Smooth muscle cell (in vitro differentiated cells): ENCODE data around the gene WDR38. TPM values are rescaled to one million over a fixed set of nuclear protein-coding genes. Genes with fewer than 3 reads are reported as not detected.

Experiments
- DNase-seq: peaks from one replicate; lab custom pipeline; 2025; ENCODE audit not compliant: unreplicated experiment; lab: John Stamatoyannopoulos, UW
- H2AFZ ChIP-seq: fragments of 200-600 bp; sonication (generic); 2 replicates; pipeline ENCODE4 v1.6.0; 2016; ENCODE audit warnings: antibody characterized with exemption, low read depth, mild to moderate bottlenecking
- H3F3A ChIP-seq: fragments of 200-600 bp; sonication (generic); 2 replicates; pipeline ENCODE4 v1.6.0; 2017; ENCODE audit warnings: antibody characterized with exemption, low read depth
- H3K27ac ChIP-seq: fragments of 200-600 bp; sonication (generic); 2 replicates; pipeline ENCODE4 v1.5.1; 2016; ENCODE audit warnings: low read depth, mild to moderate bottlenecking
- H3K27me3 ChIP-seq: fragments of 200-600 bp; sonication (generic); 2 replicates; pipeline ENCODE4 v1.6.1; 2016; ENCODE audit warnings: low read depth, mild to moderate bottlenecking
- H3K36me3 ChIP-seq: fragments of 200-600 bp; sonication (generic); 2 replicates; pipeline ENCODE4 v1.5.1; 2016; ENCODE audit warnings: low read depth
- H3K4me1 ChIP-seq: fragments of 200-600 bp; sonication (generic); 2 replicates; pipeline ENCODE4 v1.5.1; 2016; ENCODE audit warnings: low read depth
- H3K4me2 ChIP-seq: fragments of 200-600 bp; sonication (generic); 2 replicates; pipeline ENCODE4 v1.6.0; 2016; ENCODE audit warnings: mild to moderate bottlenecking
- H3K4me3 ChIP-seq: fragments of 200-600 bp; sonication (generic); 2 replicates; pipeline ENCODE4 v1.5.1; 2016; ENCODE audit warnings: mild to moderate bottlenecking
- H3K79me2 ChIP-seq: fragments of 200-600 bp; sonication (generic); 2 replicates; pipeline ENCODE4 v1.6.0; 2016; ENCODE audit warnings: low read depth, mild to moderate bottlenecking
- H3K9ac ChIP-seq: fragments of 200-600 bp; sonication (generic); 2 replicates; pipeline ENCODE4 v1.6.0; 2016; ENCODE audit warnings: low read depth
- H3K9me3 ChIP-seq: fragments of 200-600 bp; sonication (generic); replicated peaks from 2 replicates; pipeline ENCODE4 v1.5.1; 2016; ENCODE audit warnings: low read depth
- H4K20me1 ChIP-seq: fragments of 200-600 bp; sonication (generic); 2 replicates; pipeline ENCODE4 v1.6.0; 2016; ENCODE audit warnings: low read depth
- WGBS: methylation state at CpG from one replicate; pipeline ENCODE4 v1.1.7; 2016; ENCODE audit warnings: low lambda C conversion rate; 5-methylcytosine and 5-hydroxymethylcytosine counted together
- polyA plus RNA-seq: library from polyadenylated mRNA; unstranded; fragments of >200 nt; fragmentation: Nextera tagmentation; extraction: Ambion mirVana; gene quantifications from 2 replicates; pipeline ENCODE4 v1.2.1, GENCODE V29; 2016
- total RNA-seq: library from RNA; depleted of rRNA; stranded (reverse); fragments of >200 nt; gene quantifications from 2 replicates; pipeline ENCODE4 v1.2.3, GENCODE V29; 2014
- TF ChIP-seq, protein P1 (sequence below): fragments of 200-600 bp; sonication (generic); IDR thresholded peaks from 2 replicates; pipeline ENCODE4 v1.5.1; 2017; ENCODE audit warnings: borderline replicate concordance, mild to moderate bottlenecking, antibody characterized with exemption; ENCODE audit not compliant: insufficient read depth, poor library complexity, severe bottlenecking

WDR38 gene
- total and polyA plus RNA-seq, 2 experiments from 2014 or later, result not detected

DNA sequence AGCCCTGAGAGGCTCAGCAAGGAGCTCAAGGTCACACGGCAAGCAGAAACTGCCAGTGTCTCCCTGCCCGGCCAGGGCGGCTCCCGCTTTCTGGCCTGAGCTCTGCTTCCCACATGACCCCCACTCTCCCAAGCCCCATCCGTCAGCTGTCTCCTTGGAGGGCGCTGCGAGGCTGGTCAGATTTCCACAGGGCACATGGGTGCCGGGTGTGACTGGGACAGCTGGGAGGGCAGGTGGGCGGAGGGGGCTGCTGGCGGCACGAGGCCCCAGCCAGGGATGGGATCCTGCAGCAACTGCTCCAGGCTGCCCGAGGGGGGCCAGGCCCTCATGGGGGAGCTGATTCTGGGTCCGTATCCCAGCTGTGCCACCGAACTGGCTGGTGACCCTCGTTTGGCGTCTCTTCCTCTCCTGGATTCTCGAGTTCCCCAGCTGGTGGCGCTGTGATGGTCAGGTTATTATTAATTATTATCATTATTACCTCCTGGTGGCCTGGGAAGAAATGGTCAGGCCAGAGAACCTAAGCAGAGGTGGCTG, 12.9 kb upstream of the WDR38 start:
- H3K4me1 ChIP-seq, result no peaks in the 10 kb centered on the region
- no peaks in the 10 kb centered on the region for H3K36me3 ChIP-seq
- H3K9ac ChIP-seq, result no peak overlapping the region
- H3K4me3 ChIP-seq, result no peak overlapping the region
- H3K27ac ChIP-seq, result no peak overlapping the region
- H3K9me3 ChIP-seq, result no peaks in the 10 kb centered on the region
- H3F3A ChIP-seq, result no peaks in the 10 kb centered on the region
- no peak overlapping the region for H3K4me2 ChIP-seq
- H3K27me3 ChIP-seq, result no peaks in the 10 kb centered on the region
- WGBS, result 87% methylated on average over 18 of the region's 18 CpGs
- TF ChIP-seq, protein P1, sequence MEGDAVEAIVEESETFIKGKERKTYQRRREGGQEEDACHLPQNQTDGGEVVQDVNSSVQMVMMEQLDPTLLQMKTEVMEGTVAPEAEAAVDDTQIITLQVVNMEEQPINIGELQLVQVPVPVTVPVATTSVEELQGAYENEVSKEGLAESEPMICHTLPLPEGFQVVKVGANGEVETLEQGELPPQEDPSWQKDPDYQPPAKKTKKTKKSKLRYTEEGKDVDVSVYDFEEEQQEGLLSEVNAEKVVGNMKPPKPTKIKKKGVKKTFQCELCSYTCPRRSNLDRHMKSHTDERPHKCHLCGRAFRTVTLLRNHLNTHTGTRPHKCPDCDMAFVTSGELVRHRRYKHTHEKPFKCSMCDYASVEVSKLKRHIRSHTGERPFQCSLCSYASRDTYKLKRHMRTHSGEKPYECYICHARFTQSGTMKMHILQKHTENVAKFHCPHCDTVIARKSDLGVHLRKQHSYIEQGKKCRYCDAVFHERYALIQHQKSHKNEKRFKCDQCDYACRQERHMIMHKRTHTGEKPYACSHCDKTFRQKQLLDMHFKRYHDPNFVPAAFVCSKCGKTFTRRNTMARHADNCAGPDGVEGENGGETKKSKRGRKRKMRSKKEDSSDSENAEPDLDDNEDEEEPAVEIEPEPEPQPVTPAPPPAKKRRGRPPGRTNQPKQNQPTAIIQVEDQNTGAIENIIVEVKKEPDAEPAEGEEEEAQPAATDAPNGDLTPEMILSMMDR, result peak; percentile 41
- no peaks in the 10 kb centered on the region for H3K79me2 ChIP-seq
- H2AFZ ChIP-seq, result no peak overlapping the region
- DNase-seq, result no peak
- no peaks in the 10 kb centered on the region for H4K20me1 ChIP-seq

DNA sequence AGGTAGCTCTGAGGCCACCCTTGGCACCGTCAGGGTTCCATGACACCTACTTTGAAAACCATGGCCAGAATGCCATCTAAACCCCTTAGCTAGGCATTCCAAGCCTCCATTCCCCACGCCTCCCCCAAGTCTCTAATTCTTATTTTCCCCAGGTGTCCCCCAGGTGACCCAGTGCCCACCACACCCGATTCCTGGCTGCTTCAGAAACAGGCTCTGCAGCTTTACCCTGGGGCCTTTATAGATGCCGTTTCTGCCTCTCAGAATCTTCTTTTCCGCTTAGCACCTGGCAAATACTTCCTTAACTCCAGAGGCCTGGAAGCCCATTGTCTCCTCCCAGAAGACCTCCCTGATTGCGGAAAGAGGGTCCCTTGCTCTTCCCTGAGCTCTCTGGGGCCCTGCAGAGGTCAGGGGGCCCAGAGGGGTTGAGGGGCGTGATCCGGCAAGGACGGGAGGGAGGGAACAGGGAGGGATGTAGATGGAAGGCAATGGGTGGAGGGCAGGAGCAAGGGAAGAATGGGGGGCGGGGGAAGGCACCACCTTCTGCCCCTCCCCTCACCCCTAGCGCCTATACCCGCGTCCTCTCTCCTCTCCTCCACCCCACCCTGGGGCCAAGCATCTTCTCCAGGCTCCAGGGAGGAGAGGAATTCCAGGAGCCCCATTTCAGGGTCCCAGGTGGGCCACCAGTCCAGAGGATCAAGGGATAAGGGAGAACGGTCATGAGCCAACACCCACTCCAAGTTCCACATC, 12.0 kb upstream of the WDR38 start:
- Histone ChIP-seq H3K27me3 (no peaks in the 10 kb centered on the region), H3K9ac (no peak overlapping the region), H4K20me1 (no peaks in the 10 kb centered on the region), H3F3A (no peaks in the 10 kb centered on the region), H2AFZ (no peak overlapping the region), H3K27ac (no peak overlapping the region), H3K36me3 (no peaks in the 10 kb centered on the region), H3K79me2 (no peaks in the 10 kb centered on the region), H3K4me1 (no peaks in the 10 kb centered on the region), H3K4me3 (no peak overlapping the region), H3K9me3 (no peaks in the 10 kb centered on the region), H3K4me2 (no peak overlapping the region)
- WGBS, result 80% methylated on average over 13 of the region's 14 CpGs
- no peak for DNase-seq
- TF ChIP-seq, protein P1, result no peak

DNA sequence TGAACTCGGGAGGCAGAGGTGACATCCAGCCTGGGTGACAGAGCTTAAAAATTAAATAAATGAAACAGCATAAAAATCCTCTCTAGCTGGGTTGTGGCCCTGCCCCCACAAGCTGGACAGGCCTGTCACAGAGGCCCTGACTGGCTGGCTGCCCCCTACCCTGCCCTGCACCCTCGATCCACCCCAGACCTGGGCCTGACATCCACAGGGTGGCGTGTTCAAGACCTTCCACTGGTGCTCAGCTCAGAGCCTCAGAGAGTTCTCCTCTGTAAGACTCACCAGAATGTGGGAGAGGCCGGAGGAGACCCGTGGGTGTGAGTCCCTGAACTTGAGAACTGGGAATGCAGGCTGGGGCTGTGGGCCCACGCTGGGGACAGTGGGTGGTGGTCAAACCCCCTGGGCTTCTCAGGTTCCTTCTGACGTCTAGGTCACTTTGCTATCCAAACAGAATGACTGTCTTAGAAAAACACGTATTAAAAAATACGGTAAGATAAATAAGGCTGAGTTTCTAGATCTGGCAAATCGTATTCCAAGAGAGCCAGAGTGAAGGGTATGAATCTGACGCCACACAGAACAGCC, 9.7 kb upstream of the WDR38 start:
- Histone ChIP-seq H4K20me1 (no peaks in the 10 kb centered on the region), H3K79me2 (no peaks in the 10 kb centered on the region), H3K27ac (no peak overlapping the region), H3K4me3 (no peak overlapping the region), H2AFZ (no peak overlapping the region), H3K36me3 (no peaks in the 10 kb centered on the region), H3K9me3 (no peaks in the 10 kb centered on the region), H3K4me2 (no peak overlapping the region), H3K9ac (no peak overlapping the region), H3F3A (no peaks in the 10 kb centered on the region), H3K27me3 (no peaks in the 10 kb centered on the region), H3K4me1 (no peaks in the 10 kb centered on the region)
- TF ChIP-seq, protein P1, result no peak
- WGBS, result 87% methylated on average over 11 of the region's 11 CpGs
- DNase-seq, result no peak
